Heart left ventricle (tissue), 16 donors: ENCODE results near the gene BLMH. TPM values are rescaled to one million over a fixed set of nuclear protein-coding genes. Genes with fewer than 3 reads are reported as not detected.

Source experiments
- ATAC-seq, 4 donors: fragments of 200-7000 bp; cut with Tn5 transposase; one replicate each; pipeline ENCODE4 v1.9.1; 2020 to 2022; ENCODE audit warnings: moderate library complexity in 4 of 4, mild to moderate bottlenecking in 3 of 4, moderate number of reproducible peaks in 1 of 4
- DNase-seq, 5 donors: peaks; one replicate each; pipeline ENCODE4 v3.0.0-alpha.2; 2020
- H3K27ac ChIP-seq, 12 donors: fragments of 200-600 bp; sonication (generic) in 4 of 12; one replicate each; pipeline versions ENCODE4 v1.5.0 to v1.8.0; 2016 to 2022; ENCODE audit warnings: mild to moderate bottlenecking in 2 of 12
- H3K27me3 ChIP-seq, 9 donors: fragments of 200-600 bp; sonication (generic) in 2 of 9; one replicate each; pipeline versions ENCODE4 v1.5.1 to v1.8.0; 2016 to 2022; ENCODE audit warnings: mild to moderate bottlenecking in 3 of 9
- H3K36me3 ChIP-seq, 9 donors: fragments of 200-600 bp; sonication (generic) in 2 of 9; one replicate each; pipeline versions ENCODE4 v1.5.0 to v1.8.0; 2018 to 2022; ENCODE audit warnings: mild to moderate bottlenecking in 2 of 9
- H3K4me1 ChIP-seq, 12 donors: fragments of 200-600 bp; sonication (generic) in 4 of 12; one replicate each; pipeline versions ENCODE4 v1.5.0 to v1.8.0; 2016 to 2022; ENCODE audit warnings: mild to moderate bottlenecking in 3 of 12
- H3K4me3 ChIP-seq, 12 donors: fragments of 200-600 bp; sonication (generic) in 4 of 12; one replicate each; pipeline versions ENCODE4 v1.5.0 to v1.8.0; 2017 to 2022; ENCODE audit warnings: mild to moderate bottlenecking in 9 of 12, moderate library complexity in 4 of 12
- H3K9me3 ChIP-seq, 12 donors: fragments of 200-600 bp; sonication (generic) in 4 of 12; one replicate each; pipeline versions ENCODE4 v1.5.0 to v1.8.0; 2016 to 2022; ENCODE audit warnings: mild to moderate bottlenecking in 1 of 12
- CTCF ChIP-seq, 12 donors: fragments of 200-600 bp; sonication (generic) in 4 of 12; IDR thresholded peaks; one replicate each; pipeline versions ENCODE4 v1.5.0 to v1.8.0; 2018 to 2022; ENCODE audit warnings: antibody characterized with exemption in 12 of 12, mild to moderate bottlenecking in 5 of 12
- POLR2A ChIP-seq, 2 donors: fragments of 450-650 bp; IDR thresholded peaks; one replicate each; pipeline ENCODE4 v1.6.1; 2017; ENCODE audit warnings: antibody characterized with exemption in 2 of 2, mild to moderate bottlenecking in 2 of 2, moderate library complexity in 2 of 2
- WGBS, 4 donors: extraction: QIAGEN DNeasy Blood & Tissue Kit in 2 of 4; methylation state at CpG; one replicate each; pipeline versions ENCODE4 v1.1.5 to v1.1.7; 2013 to 2018; 5-methylcytosine and 5-hydroxymethylcytosine counted together
- intact Hi-C, 10 donors: fragments of 100-400 bp; cut with DNase I; formaldehyde crosslinking; loops; one replicate each; pipeline versions ENCODE4 v1.11.1 to v1.14.2; 2022
- polyA plus RNA-seq, 2 donors: library from polyadenylated mRNA; stranded (reverse); fragments of 200-250 nt; gene quantifications; one replicate each; pipeline ENCODE4 v1.2.3, GENCODE V29; 2013
- total RNA-seq, 9 donors: library from RNA; depleted of rRNA in 2 of 9; stranded (reverse); fragments of >200 nt in 2 of 9; fragmentation: NEBNext Ultra II Directional in 3 of 9; extraction: Animal tissue kit (Norgen Biotek cat#: 25700) in 3 of 9; gene quantifications; one replicate each; pipeline versions ENCODE4 v1.1.0 to v1.2.4, GENCODE V29; 2016 to 2023
- donor health status: ischemic (EF 13 %, LVEDD 7.1; RV severe dilation, severe dysfunction).
- donor health status: healthy with polysubstance abuse.
- donor health status: DM: no; HTN: yes; CAD: no.
- donor health status: DM: no; HTN: no; CAD: no.
- donor health status: ischemic (EF 25% LVEDD 6.9; RV normal size, moderate dysfunction).
- donor health status: ischemic (EF 25% LVEDD 5.7; RV mildly dilated, moderate dysfunction).
- donor health status: healthy.
- donor health status: DM: yes; HTN: yes; CAD: no.
- donor health status: ischemic (EF 35%, LVEDD 5.7; RV mildly dilated, moderate dysfunction).
- donor health status: nonischemic (EF 11% LVEDD 7.7; RV severe dilation, severe dysfunction).
- donor health status: DM: yes; HTN: yes; CAD: no.
- donor health status: PGD.
- donor health status: ischemic (EF 29% LVEDD 5.4; RV normal size, mild dysfunction).
- donor health status: nonischemic (EF 23%, LVEDD 6.1; RV moderate dilation, normal function).

BLMH gene
- total and polyA plus RNA-seq, 11 donors: 5.3 to 26.2 (median 15.4) TPM

- peaks cover 0 to 93% (median 72%) of the 10 kb centered on the region in 9 donors for H3K36me3 ChIP-seq
- ATAC-seq: no peak
- WGBS, 4 donors: 74 to 84% (median 79%) methylated on average over 6 of the region's 6 CpGs
- intact Hi-C loops: no loop called here
- no peak for DNase-seq
- TF ChIP-seq POLR2A (IDR thresholded peaks at IDR 0.05) (no peak), CTCF (IDR thresholded peaks at IDR 0.05) (no peak)
- H3K27me3 ChIP-seq: no peaks in the 10 kb centered on the region
- H3K4me3 ChIP-seq: no peak overlapping the region
- no peaks in the 10 kb centered on the region for H3K9me3 ChIP-seq
- H3K4me1 ChIP-seq: peaks cover 0 to 7% (median 0%) of the 10 kb centered on the region in 12 donors
- no peak overlapping the region for H3K27ac ChIP-seq
Observed at GRCh38 chr17:30273373-30273772, 18.4 kb downstream of the BLMH start.

GRCh38 chr17:30271102-30271501, 20.6 kb downstream of the BLMH start:
- 94 to 97% (median 97%) methylated on average over 6 of the region's 6 CpGs for WGBS, 4 donors
- H3K27me3 ChIP-seq: no peaks in the 10 kb centered on the region
- H3K9me3 ChIP-seq: no peaks in the 10 kb centered on the region
- DNase-seq (no peak), ATAC-seq (no peak)
- H3K36me3 ChIP-seq: peaks cover 0 to 99% (median 87%) of the 10 kb centered on the region in 9 donors
- no peaks in the 10 kb centered on the region for H3K4me1 ChIP-seq
- H3K27ac ChIP-seq: no peak overlapping the region
- H3K4me3 ChIP-seq: no peak overlapping the region
- TF ChIP-seq POLR2A (IDR thresholded peaks at IDR 0.05): no peak
- no peak for TF ChIP-seq CTCF (IDR thresholded peaks at IDR 0.05)
- intact Hi-C loops: no loop called here

- ATAC-seq (no peak), DNase-seq (no peak)
- 95 to 99% (median 99%) methylated on average over 2 of the region's 2 CpGs for WGBS, 4 donors
- intact Hi-C loops: no loop called here
- Histone ChIP-seq H3K4me3 (no peak overlapping the region), H3K27me3 (no peaks in the 10 kb centered on the region), H3K4me1 (peaks cover 3 to 30% (median 19%) of the 10 kb centered on the region in 12 donors), H3K27ac (no peak overlapping the region), H3K9me3 (no peaks in the 10 kb centered on the region), H3K36me3 (peaks cover 0 to 94% (median 72%) of the 10 kb centered on the region in 9 donors)
- TF ChIP-seq CTCF (IDR thresholded peaks at IDR 0.05): no peak
- no peak for TF ChIP-seq POLR2A (IDR thresholded peaks at IDR 0.05)
Observed at GRCh38 chr17:30267625-30268024, 24.1 kb downstream of the BLMH start.

GRCh38 chr17:30263552-30264333, 28.0 kb downstream of the BLMH start:
- peak overlapping the region; percentile 19 to 69 (median 50) for H3K27ac ChIP-seq
- H3K4me3 ChIP-seq: no peak overlapping the region
- H3K9me3 ChIP-seq: no peaks in the 10 kb centered on the region
- intact Hi-C loops: no loop called here
- peak; percentile 57 to 78 (median 72) for ATAC-seq
- peaks cover 3 to 33% (median 19%) of the 10 kb centered on the region in 12 donors for H3K4me1 ChIP-seq
- TF ChIP-seq CTCF (IDR thresholded peaks at IDR 0.05) (no peak), POLR2A (IDR thresholded peaks at IDR 0.05) (no peak)
- H3K36me3 ChIP-seq: peaks cover 0 to 93% (median 64%) of the 10 kb centered on the region in 9 donors
- no peaks in the 10 kb centered on the region for H3K27me3 ChIP-seq
- DNase-seq: no peak
- WGBS, 4 donors: 10 to 17% (median 14%) methylated on average over 2 of the region's 2 CpGs
